M059J (cell line): ENCODE data around the gene EIPR1. TPM values are rescaled to one million over a fixed set of nuclear protein-coding genes. Genes with fewer than 3 reads are reported as not detected.

Experiments used
- DNase-seq: peaks from one replicate; pipeline ENCODE4 v3.0.0-alpha.2; 2012; ENCODE audit warnings: low read depth
- total RNA-seq: library from RNA; depleted of rRNA; stranded (reverse); fragments of >200 nt; shearing (Covaris generic); gene quantifications from 2 replicates; pipeline ENCODE4 v1.2.3, GENCODE V29; 2014

EIPR1 gene
- total RNA-seq, 1 experiment from 2014 or later: 61.2 TPM

GRCh38 chr2:3307236-3307635, 70.4 kb downstream of the EIPR1 start:
- DNase-seq: no peak

GRCh38 chr2:3305952-3306351, 71.7 kb downstream of the EIPR1 start:
- no peak for DNase-seq

GRCh38 chr2:3305431-3305830, 72.2 kb downstream of the EIPR1 start:
- no peak for DNase-seq

- peak; percentile 71 for DNase-seq
Measured at GRCh38 chr2:3303583-3304406, 73.8 kb downstream of the EIPR1 start.

GRCh38 chr2:3302751-3303582, 74.7 kb downstream of the EIPR1 start:
- DNase-seq: no peak

- no peak for DNase-seq
Measured at GRCh38 chr2:3302421-3302750, 75.2 kb downstream of the EIPR1 start.

GRCh38 chr2:3301001-3301400, 76.6 kb downstream of the EIPR1 start:
- no peak for DNase-seq

GRCh38 chr2:3300224-3300995, 77.2 kb downstream of the EIPR1 start:
- no peak for DNase-seq

GRCh38 chr2:3299703-3300102, 77.9 kb downstream of the EIPR1 start:
- no peak for DNase-seq

- DNase-seq: no peak
Measured at GRCh38 chr2:3299130-3299529, 78.5 kb downstream of the EIPR1 start.

- no peak for DNase-seq
Measured at GRCh38 chr2:3298191-3298590, 79.4 kb downstream of the EIPR1 start.

GRCh38 chr2:3297523-3297922, 80.1 kb downstream of the EIPR1 start:
- no peak for DNase-seq

- DNase-seq: no peak
Measured at GRCh38 chr2:3296182-3296972, 81.2 kb downstream of the EIPR1 start.

- DNase-seq: no peak
Measured at GRCh38 chr2:3294493-3294892, 83.1 kb downstream of the EIPR1 start.

GRCh38 chr2:3294069-3294468, 83.5 kb downstream of the EIPR1 start:
- DNase-seq: no peak

- DNase-seq: no peak
Measured at GRCh38 chr2:3293221-3293620, 84.4 kb downstream of the EIPR1 start.

GRCh38 chr2:3292416-3292815, 85.2 kb downstream of the EIPR1 start:
- DNase-seq: no peak

- no peak for DNase-seq
Measured at GRCh38 chr2:3291750-3292149, 85.9 kb downstream of the EIPR1 start.

GRCh38 chr2:3291113-3291512, 86.5 kb downstream of the EIPR1 start:
- DNase-seq: no peak

GRCh38 chr2:3290655-3291054, 87.0 kb downstream of the EIPR1 start:
- no peak for DNase-seq

- no peak for DNase-seq
Measured at GRCh38 chr2:3289971-3290370, 87.6 kb downstream of the EIPR1 start.

GRCh38 chr2:3289526-3289925, 88.1 kb downstream of the EIPR1 start:
- DNase-seq: no peak
